Measurements from ENCODE around the gene LRRC4B. TPM values are rescaled to one million over a fixed set of nuclear protein-coding genes. Genes with fewer than 3 reads are reported as not detected.

The LRRC4B gene
- total and polyA plus RNA-seq, 2 of the 13 experiments (the other 11 are each of a cell fraction or from before 2014, with no cell fraction given) = not detected

DNA sequence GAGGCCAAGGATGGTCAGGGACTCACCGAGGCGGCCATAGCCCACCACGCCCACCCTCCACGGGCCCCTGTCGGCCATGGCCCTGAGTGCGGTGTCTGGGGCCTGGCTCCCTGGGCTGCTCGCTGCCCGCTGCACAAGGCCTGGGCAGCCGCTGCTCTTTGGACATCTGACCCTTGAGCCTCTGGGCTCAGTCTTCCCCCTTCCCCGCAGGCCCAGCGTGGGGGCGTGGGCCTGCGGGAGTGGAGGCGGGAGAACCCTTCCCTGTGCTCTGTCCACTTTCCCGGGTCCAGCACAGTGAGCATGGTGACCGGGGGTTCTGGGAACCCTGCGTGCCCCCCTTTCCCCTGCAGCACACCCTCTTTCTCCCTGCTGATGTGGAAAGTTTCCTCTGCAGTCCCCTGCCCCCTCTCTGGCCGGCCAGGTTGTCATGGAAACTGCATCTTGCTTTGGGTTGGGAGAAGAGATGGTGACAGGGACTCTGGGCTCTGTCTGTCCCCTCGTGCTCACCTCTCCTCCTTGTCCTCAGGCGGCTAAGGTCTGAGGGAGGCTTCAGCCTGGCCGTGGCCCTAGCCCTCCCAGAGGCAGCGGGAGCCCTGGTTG is 54.4 kb downstream of the LRRC4B start, which contains the start of gene ASPDH (continued):
- TF ChIP-seq, protein P1, sequence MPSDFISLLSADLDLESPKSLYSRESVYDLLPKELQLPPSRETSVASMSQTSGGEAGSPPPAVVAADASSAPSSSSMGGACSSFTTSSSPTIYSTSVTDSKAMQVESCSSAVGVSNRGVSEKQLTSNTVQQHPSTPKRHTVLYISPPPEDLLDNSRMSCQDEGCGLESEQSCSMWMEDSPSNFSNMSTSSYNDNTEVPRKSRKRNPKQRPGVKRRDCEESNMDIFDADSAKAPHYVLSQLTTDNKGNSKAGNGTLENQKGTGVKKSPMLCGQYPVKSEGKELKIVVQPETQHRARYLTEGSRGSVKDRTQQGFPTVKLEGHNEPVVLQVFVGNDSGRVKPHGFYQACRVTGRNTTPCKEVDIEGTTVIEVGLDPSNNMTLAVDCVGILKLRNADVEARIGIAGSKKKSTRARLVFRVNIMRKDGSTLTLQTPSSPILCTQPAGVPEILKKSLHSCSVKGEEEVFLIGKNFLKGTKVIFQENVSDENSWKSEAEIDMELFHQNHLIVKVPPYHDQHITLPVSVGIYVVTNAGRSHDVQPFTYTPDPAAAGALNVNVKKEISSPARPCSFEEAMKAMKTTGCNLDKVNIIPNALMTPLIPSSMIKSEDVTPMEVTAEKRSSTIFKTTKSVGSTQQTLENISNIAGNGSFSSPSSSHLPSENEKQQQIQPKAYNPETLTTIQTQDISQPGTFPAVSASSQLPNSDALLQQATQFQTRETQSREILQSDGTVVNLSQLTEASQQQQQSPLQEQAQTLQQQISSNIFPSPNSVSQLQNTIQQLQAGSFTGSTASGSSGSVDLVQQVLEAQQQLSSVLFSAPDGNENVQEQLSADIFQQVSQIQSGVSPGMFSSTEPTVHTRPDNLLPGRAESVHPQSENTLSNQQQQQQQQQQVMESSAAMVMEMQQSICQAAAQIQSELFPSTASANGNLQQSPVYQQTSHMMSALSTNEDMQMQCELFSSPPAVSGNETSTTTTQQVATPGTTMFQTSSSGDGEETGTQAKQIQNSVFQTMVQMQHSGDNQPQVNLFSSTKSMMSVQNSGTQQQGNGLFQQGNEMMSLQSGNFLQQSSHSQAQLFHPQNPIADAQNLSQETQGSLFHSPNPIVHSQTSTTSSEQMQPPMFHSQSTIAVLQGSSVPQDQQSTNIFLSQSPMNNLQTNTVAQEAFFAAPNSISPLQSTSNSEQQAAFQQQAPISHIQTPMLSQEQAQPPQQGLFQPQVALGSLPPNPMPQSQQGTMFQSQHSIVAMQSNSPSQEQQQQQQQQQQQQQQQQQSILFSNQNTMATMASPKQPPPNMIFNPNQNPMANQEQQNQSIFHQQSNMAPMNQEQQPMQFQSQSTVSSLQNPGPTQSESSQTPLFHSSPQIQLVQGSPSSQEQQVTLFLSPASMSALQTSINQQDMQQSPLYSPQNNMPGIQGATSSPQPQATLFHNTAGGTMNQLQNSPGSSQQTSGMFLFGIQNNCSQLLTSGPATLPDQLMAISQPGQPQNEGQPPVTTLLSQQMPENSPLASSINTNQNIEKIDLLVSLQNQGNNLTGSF (CRISPR knock-in tag; IDR thresholded peaks at IDR 0.05) = no peak
- TF ChIP-seq, protein P2, sequence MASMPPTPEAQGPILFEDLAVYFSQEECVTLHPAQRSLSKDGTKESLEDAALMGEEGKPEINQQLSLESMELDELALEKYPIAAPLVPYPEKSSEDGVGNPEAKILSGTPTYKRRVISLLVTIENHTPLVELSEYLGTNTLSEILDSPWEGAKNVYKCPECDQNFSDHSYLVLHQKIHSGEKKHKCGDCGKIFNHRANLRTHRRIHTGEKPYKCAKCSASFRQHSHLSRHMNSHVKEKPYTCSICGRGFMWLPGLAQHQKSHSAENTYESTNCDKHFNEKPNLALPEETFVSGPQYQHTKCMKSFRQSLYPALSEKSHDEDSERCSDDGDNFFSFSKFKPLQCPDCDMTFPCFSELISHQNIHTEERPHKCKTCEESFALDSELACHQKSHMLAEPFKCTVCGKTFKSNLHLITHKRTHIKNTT (CRISPR knock-in tag; IDR thresholded peaks at IDR 0.05) = no peak
- TF ChIP-seq REXO4 (CRISPR knock-in tag; IDR thresholded peaks at IDR 0.05; ENCODE audit: borderline replicate concordance) (no peak), HNF4A (CRISPR knock-in tag; IDR thresholded peaks at IDR 0.05) (peak; percentile 94), HCFC1 (IDR thresholded peaks at IDR 0.05; ENCODE audit: low read depth, low read length) (no peak), AHR (CRISPR knock-in tag; IDR thresholded peaks at IDR 0.05) (no peak), ZNF670 (CRISPR knock-in tag; IDR thresholded peaks at IDR 0.05; ENCODE audit: borderline replicate concordance) (no peak), ZNF431 (CRISPR knock-in tag; IDR thresholded peaks at IDR 0.05; ENCODE audit: borderline replicate concordance, low read depth) (no peak), THAP11 (CRISPR knock-in tag; IDR thresholded peaks at IDR 0.05) (peak; percentile 65), ZNF782 (CRISPR knock-in tag; IDR thresholded peaks at IDR 0.05; ENCODE audit: borderline replicate concordance) (no peak), GABPB1 (CRISPR knock-in tag; IDR thresholded peaks at IDR 0.05) (peak; percentile 53; the same call in 1 of the 2 replicates), GATA4 (IDR thresholded peaks at IDR 0.05; ENCODE audit: borderline replicate concordance, low read depth) (no peak)
- TF ChIP-seq, protein P3, sequence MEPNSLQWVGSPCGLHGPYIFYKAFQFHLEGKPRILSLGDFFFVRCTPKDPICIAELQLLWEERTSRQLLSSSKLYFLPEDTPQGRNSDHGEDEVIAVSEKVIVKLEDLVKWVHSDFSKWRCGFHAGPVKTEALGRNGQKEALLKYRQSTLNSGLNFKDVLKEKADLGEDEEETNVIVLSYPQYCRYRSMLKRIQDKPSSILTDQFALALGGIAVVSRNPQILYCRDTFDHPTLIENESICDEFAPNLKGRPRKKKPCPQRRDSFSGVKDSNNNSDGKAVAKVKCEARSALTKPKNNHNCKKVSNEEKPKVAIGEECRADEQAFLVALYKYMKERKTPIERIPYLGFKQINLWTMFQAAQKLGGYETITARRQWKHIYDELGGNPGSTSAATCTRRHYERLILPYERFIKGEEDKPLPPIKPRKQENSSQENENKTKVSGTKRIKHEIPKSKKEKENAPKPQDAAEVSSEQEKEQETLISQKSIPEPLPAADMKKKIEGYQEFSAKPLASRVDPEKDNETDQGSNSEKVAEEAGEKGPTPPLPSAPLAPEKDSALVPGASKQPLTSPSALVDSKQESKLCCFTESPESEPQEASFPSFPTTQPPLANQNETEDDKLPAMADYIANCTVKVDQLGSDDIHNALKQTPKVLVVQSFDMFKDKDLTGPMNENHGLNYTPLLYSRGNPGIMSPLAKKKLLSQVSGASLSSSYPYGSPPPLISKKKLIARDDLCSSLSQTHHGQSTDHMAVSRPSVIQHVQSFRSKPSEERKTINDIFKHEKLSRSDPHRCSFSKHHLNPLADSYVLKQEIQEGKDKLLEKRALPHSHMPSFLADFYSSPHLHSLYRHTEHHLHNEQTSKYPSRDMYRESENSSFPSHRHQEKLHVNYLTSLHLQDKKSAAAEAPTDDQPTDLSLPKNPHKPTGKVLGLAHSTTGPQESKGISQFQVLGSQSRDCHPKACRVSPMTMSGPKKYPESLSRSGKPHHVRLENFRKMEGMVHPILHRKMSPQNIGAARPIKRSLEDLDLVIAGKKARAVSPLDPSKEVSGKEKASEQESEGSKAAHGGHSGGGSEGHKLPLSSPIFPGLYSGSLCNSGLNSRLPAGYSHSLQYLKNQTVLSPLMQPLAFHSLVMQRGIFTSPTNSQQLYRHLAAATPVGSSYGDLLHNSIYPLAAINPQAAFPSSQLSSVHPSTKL (CRISPR knock-in tag; IDR thresholded peaks at IDR 0.05) = peak; percentile 34; the same call in 1 of the 2 replicates
- TF ChIP-seq, protein P4, sequence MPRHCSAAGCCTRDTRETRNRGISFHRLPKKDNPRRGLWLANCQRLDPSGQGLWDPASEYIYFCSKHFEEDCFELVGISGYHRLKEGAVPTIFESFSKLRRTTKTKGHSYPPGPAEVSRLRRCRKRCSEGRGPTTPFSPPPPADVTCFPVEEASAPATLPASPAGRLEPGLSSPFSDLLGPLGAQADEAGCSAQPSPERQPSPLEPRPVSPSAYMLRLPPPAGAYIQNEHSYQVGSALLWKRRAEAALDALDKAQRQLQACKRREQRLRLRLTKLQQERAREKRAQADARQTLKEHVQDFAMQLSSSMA (CRISPR knock-in tag; IDR thresholded peaks at IDR 0.05) = no peak
- TF ChIP-seq, protein P5, sequence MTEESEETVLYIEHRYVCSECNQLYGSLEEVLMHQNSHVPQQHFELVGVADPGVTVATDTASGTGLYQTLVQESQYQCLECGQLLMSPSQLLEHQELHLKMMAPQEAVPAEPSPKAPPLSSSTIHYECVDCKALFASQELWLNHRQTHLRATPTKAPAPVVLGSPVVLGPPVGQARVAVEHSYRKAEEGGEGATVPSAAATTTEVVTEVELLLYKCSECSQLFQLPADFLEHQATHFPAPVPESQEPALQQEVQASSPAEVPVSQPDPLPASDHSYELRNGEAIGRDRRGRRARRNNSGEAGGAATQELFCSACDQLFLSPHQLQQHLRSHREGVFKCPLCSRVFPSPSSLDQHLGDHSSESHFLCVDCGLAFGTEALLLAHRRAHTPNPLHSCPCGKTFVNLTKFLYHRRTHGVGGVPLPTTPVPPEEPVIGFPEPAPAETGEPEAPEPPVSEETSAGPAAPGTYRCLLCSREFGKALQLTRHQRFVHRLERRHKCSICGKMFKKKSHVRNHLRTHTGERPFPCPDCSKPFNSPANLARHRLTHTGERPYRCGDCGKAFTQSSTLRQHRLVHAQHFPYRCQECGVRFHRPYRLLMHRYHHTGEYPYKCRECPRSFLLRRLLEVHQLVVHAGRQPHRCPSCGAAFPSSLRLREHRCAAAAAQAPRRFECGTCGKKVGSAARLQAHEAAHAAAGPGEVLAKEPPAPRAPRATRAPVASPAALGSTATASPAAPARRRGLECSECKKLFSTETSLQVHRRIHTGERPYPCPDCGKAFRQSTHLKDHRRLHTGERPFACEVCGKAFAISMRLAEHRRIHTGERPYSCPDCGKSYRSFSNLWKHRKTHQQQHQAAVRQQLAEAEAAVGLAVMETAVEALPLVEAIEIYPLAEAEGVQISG (CRISPR knock-in tag; IDR thresholded peaks at IDR 0.05) = no peak

All from HepG2 (cell line).